GM12873 (cell line): ENCODE measurements around the gene STMN1.

Source experiments
- CTCF ChIP-seq: IDR thresholded peaks from 2 replicates; pipeline ENCODE4 v1.5.1; 2012; ENCODE audit warnings: low read depth, mild to moderate bottlenecking, moderate library complexity, low read length, control low read depth; ENCODE audit not compliant: insufficient read depth; ENCODE audit errors: missing control alignments

The STMN1 gene

GRCh38 chr1:25897754-25898153 is 8.5 kb downstream of the STMN1 start:
- no peak for TF ChIP-seq CTCF

GRCh38 chr1:25896266-25896665 is 10.0 kb downstream of the STMN1 start:
- TF ChIP-seq CTCF = no peak

GRCh38 chr1:25895365-25895990 is 10.7 kb downstream of the STMN1 start:
- TF ChIP-seq CTCF = peak; percentile 98

GRCh38 chr1:25893116-25893515 is 13.1 kb downstream of the STMN1 start:
- no peak for TF ChIP-seq CTCF

GRCh38 chr1:25891606-25892005 is 14.6 kb downstream of the STMN1 start:
- no peak for TF ChIP-seq CTCF

GRCh38 chr1:25890239-25891034 is 15.8 kb downstream of the STMN1 start:
- TF ChIP-seq CTCF = no peak

- no peak for TF ChIP-seq CTCF
Measured at GRCh38 chr1:25889470-25889869, 16.7 kb downstream of the STMN1 start.
